HG02642 (cell line): ENCODE measurements around the gene TTPAL.

Experiments
- ATAC-seq: cut with Tn5 transposase; IDR thresholded peaks from one replicate; pipeline ENCODE4 v1.9.1; 2021; ENCODE audit warnings: mild to moderate bottlenecking; ENCODE audit not compliant: unreplicated experiment, poor library complexity

The TTPAL gene

DNA sequence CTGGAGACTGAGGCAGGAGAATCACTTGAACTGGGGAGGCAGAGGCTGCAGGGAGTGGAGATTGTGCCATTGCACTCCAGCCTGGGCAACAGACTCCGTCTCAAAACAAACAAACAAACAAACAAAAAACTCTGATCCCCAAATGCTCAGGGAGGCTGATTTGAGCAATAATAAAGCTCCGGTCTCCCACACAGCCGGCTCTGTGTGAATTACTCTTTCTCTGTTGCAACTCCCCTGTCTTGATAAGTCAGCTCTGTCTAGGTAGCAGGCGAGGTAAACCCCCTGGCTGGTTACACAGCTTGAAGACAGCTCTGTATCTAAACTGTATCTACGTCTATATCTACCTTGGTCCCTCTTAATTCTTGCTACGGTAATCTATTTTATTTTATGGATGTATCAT, 52.6 kb downstream of the TTPAL start:
- ATAC-seq: no peak

DNA sequence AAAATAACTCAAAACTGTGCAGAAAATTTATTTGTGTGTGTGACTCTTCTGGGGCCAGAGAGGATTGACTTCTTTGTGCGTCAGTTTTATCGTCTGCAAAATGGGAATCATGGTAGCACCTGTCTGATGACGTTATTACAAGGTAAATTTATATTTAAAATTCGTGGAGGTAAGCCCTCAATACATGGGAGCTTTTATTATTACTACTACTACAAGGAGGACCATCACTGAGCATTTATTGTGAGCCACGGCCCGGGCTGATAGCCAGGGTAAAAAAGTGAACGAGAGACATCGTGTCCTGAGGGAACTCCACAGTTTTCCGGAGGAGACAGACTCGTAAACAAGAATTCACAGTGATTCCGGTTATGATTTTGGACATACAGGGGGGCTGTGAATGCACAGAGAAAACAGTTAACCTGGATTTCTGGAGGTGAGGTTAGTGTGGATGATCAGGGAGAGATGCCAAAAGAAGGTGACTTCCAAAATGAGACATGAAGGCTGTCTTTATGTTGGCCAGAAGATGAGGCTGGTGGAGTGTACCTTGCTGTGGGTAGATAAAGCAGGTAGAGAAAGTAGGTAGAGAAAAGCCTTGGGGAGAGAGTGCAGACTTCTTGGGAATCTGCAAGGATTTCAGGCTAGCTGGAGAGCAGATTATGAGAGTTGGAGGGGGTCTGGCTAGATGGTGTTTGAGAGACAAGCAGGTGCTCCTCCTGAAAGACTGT, 56.7 kb downstream of the TTPAL start:
- ATAC-seq: no peak

DNA sequence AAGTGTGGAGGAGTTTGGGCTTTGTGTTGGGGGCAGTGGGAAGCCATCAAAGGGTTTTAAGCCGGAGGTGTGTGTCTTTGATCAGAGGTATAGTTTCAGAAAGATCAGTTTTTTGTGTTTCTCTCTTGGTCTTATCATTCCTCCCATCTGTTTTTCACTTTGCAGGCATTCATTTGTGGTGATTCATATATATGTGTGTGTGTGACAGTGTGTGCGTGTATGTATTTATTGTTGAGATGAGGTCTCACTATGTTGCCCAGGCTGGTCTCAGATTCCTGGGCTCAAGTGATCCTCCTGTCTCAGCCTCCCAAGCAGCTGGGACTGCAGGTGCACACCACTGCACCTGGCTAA, 57.3 kb downstream of the TTPAL start:
- ATAC-seq: no peak

DNA sequence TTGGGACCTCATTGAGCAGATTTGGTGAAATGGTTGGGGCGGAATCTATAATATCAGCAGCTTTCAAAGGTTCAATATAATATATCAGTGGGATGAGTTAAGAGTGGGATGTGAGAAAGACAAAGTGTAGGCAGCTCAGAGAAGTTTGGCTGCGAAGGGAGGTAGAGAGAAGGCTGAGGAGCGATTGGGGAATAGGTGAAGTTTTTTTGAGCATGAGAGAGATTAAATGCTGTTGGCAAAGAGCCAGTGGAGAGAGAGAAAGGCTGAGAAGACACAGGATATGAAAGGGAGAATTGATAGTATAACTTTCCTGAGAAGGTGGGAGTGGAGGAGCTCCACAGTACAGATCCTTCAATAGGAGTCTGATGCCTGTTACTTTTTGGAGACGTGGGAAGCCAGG, 58.3 kb downstream of the TTPAL start:
- no peak for ATAC-seq

GRCh38 chr20:44536175-44536574, 60.5 kb downstream of the TTPAL start:
- ATAC-seq: no peak

GRCh38 chr20:44537993-44538392, 62.3 kb downstream of the TTPAL start:
- no peak for ATAC-seq

GRCh38 chr20:44540834-44541233, 65.2 kb downstream of the TTPAL start:
- ATAC-seq: no peak

DNA sequence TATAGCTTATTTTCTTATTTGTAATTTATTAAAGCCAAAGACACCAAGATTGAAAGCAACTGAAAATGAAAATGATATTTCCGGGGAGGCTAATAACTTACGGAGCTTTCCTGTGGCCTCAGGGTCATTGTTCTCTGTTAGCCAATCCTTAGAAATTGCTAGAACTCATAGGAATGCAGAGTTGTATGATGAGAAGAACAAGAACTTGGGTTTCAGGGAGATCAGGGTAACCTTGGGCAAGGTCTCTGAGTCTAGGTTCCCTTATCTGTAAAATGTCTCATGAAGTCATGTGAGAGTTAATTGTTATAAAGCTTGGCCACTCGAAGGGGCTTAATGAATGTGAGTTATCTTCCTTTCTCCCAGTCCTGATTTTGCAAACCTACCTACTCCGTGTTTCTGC, 66.3 kb downstream of the TTPAL start:
- ATAC-seq: no peak

DNA sequence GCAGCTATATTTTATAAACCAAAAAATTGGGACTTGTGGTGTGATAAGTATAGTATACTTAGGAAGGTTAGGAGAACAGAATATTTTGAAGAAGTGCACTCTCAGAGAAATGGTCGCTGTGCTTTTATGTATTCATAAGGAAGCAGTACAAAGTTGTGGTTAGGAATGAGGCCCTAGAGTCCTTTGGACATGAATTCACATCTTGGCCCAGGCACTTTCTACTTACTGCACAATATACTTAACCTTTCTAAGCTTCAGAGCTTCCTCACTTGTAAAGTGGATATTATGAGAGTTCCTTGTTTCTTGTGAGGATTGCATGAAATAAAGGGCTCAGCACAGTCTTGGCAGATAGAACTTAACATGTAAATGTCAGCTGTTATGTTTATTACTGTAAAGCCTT, 67.2 kb downstream of the TTPAL start:
- no peak for ATAC-seq

- ATAC-seq: no peak
Measured at GRCh38 chr20:44543358-44543757, 67.7 kb downstream of the TTPAL start.
